ENCODE results near the gene AFG3L2.
"Not testable (repeated sequence)": the region's sequence is repeated elsewhere in the genome, so short reads cannot be mapped to it uniquely, and the experiment has no call there.

Gene AFG3L2

DNA sequence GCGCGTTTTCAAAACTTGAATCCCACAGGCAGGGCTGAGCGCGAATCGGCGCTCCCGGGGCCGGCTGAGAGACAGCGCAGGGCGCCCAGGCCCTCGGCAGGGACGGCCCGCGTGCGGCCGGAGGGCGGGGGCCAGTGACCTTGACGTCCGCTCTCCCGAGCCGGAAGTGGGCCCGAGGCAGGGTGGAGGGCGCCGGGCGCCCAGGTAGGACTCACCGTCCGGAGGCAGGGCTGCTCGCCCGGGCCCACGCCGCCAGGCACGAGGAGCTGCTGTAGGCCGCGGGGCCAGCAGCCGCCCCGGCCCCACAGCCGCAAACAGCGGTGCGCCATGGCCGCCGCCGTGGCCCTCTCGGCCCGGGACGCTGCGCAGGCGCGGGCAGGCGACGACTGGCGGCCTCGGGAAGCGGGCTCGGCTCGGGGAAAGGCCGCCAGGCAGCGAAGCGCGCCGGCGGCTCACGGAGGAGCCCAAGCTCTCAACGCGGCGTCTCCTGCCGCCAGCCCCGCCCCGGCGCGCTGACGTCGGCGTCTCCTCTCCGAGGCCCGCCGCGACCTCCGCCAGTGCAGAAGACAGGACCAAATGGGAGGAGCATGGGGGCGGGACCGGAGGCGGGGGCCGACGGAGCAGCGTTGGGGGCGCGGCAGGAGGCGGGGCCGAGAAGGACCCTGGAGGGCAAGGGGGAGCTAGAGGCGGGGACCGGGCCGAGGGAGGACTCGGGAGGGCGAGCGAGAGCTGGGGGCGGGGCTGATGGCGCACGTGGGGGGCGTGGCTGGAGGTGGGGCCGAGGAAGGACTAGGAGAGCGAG lies at the start of gene AFG3L2:
Gene AFG3L2 (minus strand): TSS at position 474 of the 802 bp plus-strand sequence. CDS start 145 bp downstream, at position 329.
- DNase-seq: peak; percentile 100

DNA sequence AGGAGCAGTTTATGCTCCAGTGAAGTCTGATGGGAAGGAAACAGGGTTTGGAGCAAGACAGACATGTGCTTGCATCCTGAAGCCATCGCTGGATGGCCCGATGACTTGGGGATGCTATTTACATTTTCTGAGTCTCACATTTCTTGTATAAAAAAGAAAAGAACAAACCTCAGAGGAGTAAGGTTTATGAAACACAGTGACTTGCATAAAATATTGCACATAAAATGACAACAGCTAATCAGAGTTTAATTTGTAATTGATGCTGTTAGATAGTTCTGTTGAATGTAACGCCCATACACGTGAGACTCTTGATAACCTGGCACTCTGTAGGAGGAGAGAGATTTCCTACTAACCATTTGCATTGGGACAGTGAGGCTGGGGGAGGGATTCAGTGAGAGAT lies 47.2 kb upstream of the AFG3L2 start:
- no peak for DNase-seq

DNA sequence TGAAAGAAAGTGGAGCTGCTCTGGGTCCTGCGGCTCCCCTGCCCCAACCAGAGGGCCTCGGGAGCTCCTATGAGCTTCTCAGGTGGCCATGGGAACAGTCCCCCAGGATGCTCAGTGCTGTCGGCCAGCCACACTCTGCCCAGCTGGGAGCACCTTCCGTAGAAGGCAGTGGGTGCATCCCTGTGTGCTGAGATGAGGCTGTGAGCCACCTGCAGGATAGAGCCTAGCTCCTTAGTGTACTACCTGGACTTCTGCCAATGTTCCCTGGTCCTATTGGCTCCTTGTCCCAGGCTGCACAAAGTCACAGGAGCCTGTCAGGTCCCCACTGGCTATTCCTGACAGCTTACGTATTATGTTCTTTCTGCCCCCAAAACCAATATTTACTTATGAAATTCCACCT lies 46.8 kb upstream of the AFG3L2 start:
- DNase-seq: no peak

DNA sequence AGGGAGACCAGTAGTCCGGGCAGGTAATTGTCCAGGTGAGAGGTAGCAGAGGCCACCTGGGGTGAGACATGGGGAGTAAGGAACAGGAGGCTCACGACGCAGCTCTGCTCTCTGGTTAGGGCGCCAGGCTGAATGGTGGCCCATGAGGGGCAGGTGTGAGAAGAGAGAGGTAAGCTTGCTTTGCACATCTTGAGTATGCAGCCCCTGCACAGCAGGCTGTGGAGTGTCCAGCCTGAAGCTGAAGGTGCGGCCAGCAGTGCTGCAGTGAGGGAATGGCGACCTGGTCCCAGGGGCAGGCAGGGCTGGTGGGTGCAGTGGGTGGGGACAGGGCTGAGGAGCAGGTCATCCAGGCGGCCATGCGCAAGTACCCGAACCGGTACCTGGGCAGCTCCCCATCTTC lies 46.4 kb upstream of the AFG3L2 start:
- no peak for DNase-seq

DNA sequence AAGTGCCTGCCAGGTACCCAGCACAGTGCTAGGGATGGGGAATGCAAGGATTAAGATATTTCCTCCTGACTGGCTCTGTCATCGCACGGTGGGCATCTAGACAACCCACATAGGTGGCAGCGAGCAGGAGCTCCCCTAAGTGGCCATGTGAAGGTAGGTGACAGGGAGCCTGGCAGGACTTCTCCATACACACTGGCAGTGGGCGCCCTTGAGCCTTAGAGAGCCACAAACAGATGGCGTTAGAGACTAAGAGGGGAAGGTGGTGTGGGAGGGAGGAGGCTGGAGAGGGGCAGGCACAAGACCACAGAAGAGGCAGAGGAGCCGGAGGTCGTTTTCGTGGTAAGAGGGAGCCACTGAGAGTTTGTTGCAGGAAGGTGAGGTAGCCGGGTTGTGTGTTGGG lies 45.9 kb upstream of the AFG3L2 start:
- DNase-seq: no peak

DNA sequence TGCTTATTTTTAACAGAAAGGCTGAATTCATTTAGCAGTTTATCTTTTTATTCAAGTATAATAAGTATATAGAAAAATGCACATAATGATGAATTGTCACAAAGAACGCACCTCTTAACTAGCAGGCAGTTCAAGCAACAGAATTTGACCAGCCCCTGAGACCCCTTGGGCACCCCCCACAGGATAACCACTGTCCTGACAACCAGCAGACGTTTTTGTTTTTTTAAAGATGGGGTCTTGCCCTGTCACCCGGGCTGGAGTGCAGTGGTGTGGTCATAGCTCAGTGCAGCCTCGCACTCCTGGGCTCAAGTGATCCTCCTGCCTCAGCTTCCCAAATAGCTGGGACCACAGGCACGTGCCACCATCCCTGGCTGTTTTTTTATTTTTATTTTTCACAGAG lies 44.7 kb upstream of the AFG3L2 start:
- no peak for DNase-seq

DNA sequence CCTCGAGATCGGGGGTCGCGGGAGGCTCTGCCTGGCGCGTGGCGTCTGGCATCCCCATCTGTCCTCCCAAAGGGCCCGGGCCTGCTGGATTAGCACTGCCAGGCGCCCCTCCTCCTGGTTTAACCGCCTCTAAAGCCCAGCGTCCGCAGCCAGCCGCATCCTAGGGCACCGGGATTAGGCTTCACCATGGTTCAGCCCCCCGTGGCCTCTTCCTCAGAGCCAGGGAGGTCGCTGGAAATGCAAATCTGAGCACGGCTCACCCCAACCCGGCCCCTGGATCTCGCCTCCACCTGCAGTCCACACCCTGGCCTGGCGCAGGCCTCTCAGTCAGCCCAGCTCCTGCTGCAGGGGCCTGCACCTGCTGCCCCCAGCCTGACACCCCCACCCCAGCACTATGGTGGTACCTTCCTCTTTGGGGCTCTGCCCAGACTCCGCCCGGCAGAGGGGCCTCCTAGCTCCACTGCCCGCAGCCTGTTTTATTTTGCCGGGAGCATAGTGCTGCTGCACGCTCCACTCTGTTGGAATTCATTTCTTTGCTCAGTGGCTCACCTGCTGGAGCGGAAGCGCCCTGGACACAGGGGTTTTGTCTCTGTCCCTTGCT lies 43.9 kb upstream of the AFG3L2 start:
- DNase-seq: no peak

DNA sequence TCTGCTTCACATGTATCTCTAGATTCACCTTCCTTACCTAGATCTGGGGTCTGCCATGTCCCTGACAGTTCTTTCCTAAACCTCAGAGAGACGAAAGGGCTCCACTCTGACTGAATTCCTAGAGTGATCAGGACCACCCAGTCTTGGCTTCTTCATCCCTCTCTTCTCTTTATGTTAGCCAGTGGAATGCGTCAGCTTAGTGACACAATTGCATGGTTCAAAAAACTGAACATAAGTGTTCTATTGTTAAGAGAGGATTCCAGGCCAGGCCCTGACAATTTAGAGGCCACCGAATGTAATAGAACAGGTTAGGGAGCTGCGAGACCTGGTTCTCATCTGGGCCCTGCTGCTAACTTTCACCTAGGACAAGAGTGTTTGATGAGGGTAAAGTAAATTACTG lies 40.7 kb upstream of the AFG3L2 start:
- no peak for DNase-seq

DNA sequence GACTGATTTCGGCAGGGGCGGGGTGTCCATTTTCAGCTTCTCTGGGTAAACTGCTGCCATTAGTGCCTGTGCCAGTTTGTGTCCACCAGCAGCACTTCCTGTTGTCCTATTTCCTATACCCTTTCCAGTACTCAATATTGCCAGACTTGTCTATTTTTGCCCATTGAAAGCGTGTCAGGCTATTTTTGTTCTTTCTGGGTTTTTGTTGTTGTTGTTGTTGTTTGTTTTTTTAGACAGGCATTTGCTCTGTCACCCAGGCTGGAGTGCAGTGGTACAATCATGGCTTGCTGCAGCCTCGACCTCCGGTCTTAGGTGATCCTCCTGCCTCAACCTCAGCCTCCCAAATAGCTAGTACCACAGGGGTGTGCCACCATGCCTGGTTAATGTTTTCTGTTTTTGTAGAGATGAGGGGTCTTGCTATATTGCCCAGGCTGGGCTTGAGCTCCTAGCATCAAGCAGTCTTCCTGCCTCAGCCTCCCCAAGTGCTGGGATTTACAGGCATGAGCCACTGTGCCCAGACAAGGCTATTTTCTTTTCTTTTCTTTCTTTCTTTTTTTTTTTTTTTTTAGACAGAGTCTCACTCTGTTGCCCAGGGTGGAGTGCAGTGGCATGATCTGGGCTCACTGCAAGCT lies 39.2 kb upstream of the AFG3L2 start:
- no peak for DNase-seq

DNA sequence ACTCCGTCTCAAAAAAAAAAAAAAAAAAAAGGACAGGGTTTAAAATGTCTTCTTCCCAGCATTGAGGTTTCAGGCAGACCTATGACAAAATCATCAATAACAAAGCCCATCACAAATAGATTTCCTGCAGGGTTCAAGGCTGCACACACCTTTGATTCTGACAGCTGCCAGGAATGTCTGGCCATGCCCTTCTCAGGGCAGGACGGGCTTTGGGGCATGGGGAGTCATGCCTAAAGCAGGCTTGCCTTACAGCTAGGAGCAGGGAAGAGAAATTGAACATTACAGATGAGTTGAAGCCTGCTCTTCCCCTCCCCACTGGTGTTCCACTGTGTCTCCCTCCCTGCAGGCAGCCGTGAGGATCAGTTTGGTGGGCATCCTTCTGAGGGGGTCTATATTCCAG lies 34.4 kb upstream of the AFG3L2 start:
- DNase-seq: no peak

DNA sequence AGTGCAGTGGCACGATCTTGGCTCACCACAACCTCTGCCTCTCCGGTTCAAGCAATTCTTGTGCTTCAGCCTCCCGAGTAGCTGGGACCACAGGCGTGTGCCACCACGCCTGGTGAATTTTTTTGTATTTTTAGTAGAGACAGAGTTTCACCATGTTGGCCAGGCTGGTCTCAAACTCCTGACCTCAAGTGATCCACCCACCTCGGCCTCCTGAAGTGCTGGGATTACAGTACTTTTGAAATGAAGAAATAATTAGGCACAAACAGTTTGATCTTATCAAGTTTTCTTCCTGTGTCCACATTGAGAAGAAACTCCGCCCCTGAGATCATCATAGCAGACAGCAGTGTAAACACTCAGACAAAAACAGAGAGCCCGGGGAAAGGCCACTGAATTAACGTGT lies 33.7 kb upstream of the AFG3L2 start:
- DNase-seq: not testable (repeated sequence)

DNA sequence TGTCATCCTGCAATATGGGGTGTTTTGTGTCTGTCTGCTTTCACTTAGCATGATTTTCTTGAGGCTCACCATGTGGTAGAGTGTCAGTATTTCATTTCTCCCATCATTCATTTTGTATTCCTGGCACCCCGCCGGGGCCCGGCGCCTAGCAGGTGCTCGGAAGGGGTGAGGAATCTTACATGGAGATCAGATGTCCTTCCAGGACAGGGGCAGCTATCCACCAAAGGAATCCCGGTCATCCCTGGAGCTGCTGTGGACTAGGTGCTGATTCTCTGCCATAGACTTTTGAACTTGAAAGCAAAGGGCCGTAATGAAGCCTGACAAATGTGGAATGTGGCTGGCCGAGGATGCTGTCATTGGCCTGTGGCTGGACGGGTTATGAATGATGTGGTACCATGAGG lies 33.1 kb upstream of the AFG3L2 start:
- no peak for DNase-seq

DNA sequence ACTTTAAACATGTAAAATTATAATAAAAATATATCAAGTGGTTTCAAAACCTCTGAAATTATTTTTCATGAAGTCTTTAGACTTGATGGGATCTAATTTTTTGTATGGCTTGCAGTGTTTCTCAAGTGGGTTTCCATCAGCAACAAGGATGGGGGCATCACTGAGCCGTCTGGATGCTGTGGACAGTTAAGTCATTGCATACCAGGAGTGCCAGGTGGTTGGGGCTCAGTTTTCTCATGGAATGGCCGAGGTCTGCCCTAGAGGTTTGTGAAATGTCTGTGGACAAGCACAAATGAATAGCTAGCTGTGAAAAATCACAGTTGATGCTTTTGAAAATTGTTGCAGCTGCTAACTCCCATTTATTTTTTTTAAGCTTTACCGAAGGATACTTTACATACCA lies 32.4 kb upstream of the AFG3L2 start:
- no peak for DNase-seq

DNA sequence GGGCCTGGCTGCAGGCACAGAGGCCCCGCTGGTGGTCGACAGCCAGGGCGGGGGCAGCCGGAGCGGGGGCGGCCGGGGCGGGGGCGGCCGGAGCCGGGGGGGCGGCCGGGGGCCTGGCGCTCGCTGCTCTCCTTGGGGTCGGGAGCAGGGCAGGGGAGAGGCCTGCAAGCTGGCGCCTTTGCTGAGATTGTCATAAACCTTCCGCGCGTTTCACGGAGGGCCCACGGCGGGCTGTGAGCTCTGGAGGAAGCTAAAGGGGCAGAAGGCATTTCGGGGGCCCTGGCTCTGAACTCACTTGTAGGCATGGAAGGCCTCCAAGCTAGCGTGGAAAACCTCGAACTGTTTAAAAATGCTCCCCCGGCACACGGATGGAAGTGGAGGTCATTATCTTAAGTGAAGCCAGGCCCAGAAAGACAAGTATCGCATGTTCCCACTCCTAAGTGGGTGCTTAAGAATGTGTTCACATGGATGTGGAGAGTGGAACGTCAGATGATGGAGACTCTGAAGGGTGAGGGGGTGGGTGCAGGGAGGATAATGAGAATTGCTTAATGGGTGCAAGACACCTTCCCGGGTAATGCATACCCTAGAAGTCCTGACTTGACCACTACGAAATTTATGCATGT lies 31.3 kb upstream of the AFG3L2 start:
- DNase-seq: no peak

DNA sequence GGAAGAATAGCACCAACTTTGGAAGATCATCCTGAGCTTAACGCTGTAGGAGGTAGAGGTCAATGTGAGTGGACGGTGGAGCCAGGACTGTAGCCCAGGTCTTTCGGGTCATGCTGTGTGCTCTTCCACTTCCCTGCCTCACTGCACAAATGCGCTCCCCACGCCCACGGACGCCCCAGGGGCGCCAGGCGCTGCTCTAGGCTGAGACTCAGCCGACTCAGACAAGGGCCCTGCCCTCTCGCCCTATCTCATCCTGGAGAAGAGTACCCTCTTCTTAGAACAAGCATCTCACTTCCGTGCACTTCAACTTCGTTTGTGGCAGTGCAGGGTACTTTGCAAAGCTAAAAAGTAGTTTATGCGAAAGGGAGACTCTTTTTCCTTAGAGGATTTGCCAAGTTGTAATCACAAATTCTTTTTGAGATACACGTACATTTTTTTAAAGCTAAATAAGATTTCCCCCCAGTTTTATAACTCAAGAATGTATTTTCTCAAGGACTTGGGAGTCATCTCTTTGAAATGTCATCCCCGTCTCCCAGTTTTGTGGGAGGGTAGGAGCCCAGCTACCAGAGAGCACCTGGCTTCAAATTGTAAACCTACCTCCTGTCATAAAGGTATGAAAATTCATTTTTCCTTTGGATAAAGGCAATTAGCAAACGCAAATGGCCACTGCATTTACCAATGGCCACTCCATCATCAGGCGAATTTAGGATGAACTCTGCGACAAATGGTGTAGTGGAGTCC lies 29.5 kb upstream of the AFG3L2 start:
- DNase-seq: no peak

DNA sequence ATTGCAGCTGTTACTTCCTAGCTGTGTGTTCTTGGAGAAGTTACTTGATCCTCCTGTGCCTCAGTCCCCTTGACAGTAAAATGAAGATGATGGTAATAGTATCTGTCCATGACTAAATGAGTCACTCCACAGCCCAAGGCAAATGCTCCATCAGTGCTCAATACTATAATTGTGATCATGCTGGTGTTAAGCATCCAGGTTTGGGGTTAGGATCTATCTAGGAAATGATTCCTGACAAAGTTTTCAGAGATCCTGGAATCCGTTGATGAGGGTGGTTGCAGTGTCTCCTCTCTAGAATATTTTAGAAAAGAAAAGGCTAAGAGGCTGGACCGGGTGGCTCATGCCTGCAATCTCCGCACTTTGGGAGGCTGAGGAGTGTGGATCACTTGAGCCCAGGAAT lies 28.0 kb upstream of the AFG3L2 start:
- DNase-seq: no peak

DNA sequence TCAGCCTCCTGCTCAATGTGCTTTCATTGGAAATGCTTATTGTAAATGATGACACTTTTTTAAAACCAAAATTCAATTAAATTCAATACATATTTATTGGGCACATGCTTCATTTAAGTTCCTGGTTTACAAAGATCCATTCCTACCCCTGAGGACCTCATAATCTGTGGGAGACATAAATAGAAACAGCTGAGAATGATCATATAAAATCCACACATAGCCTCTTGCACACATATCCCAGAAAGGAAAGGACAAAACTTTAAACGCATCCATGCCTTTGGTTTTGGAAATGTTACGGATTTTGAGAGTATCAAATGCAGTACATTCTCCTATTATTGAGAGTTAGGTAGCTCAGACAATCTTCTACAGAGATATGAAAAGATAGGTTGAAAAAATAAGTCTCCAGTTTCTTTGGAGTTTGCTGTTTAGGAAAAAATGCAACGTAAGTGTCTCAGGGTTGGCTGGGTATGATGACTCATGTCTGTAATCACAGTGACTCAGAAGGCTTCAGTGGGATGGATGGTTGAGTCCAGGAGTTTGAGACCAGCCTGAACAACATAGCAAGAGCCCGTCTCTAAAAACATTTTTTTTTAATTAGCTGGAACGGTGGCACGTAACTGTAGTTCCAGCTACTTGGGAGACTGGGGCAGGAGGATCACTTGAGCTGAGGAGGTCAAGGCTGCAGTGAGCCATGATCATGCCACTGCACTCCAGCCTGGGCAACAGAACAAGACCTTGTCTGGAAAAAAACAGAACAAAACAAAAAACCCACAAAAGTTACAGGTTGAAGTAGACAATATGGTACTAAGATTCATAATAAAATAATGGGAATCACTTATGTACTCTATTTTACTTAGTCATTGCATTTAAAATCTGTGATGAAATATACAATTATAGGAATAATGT lies 26.8 kb upstream of the AFG3L2 start:
- DNase-seq: no peak

DNA sequence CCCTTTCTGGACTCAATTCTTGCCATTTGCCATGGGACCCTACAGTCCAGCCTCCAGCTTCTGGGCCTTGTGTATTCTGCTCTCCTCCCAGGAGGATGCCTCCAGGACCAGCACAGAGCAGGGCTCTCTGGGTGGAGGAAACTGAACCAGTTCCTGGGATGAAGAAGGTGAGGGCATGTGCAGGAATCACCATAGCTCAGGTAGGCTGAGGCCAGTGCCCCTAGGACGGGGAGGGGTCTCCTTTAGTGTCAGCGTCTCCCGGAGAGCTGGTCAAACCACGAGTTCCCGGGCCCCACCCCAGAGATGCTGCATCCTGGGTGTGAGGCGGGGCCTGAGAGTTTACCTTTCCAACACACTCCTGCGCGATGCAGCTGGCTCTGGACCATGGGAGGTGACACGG lies 24.9 kb upstream of the AFG3L2 start:
- DNase-seq: no peak

DNA sequence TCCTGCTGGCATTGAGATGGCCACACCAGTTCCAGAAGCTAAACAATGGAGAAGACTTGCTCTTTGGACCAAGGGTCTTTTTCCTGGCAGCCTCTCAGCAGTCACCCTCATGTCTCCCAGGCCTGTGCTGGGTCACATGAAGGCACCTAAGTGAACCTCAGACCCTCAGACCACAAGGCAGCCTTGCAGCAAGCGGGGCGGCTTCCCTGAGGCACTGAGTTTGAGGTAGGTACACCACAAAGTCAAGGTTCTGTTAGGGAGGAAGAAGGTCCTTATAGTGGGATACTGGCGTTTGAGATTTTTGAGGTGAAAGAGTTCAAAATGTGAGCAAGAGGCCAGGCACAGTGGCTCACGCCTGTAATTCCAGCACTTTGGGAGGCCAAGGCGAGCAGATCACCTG lies 22.2 kb upstream of the AFG3L2 start:
- no peak for DNase-seq

DNA sequence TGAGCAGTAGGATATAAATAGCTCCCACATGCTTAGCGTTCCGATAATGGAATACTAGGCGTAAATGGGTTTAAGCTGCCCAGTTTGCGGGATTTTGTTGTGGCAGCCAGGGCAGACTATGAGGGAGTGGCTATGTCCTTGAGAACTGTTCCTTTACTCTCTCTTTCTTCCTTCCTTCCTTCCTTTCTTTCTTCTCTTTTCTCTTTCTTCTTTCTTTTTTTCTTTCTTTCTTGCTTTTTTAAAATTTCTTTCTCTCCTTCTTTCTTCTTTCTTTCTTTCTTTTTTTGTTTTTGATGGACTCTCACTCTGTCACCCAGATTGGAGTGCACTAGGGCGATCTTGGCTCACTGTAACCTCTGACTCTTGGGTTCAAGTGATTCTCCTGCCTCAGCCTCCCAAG lies 21.6 kb upstream of the AFG3L2 start:
- DNase-seq: no peak

DNA sequence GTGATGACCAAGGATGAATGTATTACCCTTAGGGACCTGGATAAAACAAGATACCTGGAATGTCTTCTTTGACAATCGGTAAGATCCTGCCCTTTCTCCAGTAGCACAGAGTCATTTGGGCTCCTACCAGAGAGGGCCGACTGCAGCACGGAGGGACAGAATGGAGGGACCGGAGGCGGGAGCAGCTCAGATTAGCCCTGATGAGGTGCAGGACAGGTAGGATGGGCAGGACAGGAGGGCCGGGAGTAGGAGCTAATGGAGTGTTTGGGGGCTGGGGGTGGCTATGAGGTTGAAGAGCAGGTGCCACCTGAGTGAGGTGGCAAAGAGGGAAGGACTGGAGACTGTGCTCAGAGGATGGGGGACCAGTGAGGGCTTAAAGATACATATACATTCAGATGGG lies 20.8 kb upstream of the AFG3L2 start:
- no peak for DNase-seq

DNA sequence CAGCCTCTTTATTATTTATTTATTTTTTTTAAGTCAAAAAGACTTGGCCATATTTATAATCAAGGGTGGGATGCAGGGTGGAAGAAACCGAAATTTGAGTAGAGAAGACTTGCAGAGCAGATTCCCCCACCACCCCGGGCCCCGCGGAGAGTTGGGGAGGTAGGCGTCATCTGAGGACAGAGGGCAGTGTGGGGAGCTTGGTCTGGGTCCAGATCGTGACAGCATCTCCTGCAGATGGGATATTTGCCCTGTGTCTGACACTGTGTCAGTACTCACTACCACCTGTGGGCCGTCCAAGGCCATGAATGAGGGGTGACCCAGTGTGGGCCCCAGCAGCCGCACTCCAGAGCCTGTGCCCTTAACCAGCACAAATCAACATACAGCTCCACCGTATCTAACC lies 20.2 kb upstream of the AFG3L2 start:
- DNase-seq: no peak

All from stimulated activated CD4-positive, alpha-beta T cell treated with anti-CD3 and anti-CD28 coated beads, Interleukin-15, amount 100 ng/mL, for 24 hours (primary cell).